Measurements from ENCODE around the gene GLUD2. TPM values are rescaled to one million over a fixed set of nuclear protein-coding genes. Genes with fewer than 3 reads are reported as not detected.

GLUD2 gene
- total and polyA plus RNA-seq, 9 of the 15 experiments (the other 6 are each of a cell fraction or from before 2014, with no cell fraction given) = 1.5 to 9.6 (median 7.1) TPM

GRCh38 chrX:121014826-121015225 lies 32.6 kb upstream of the GLUD2 start:
- no peak for FAIRE-seq
- 0% methylated on average over 1 of the region's 2 CpGs for WGBS (ENCODE audit: insufficient coverage, low coverage, missing lambda C conversion rate)
- BruUV-seq (replicated peaks) = no TSS peak
- intact Hi-C loops (cut with micrococcal nuclease) (no loop called here), in situ Hi-C loops (cut with MboI) (no loop called here)
- Histone ChIP-seq H3K27ac (ENCODE audit: extremely low read depth, low read depth, low read length) (no peak overlapping the region), H4K20me1 (replicated peaks; ENCODE audit: control insufficient read depth, insufficient read depth, low read length) (no peaks in the 10 kb centered on the region), H2AFZ (ENCODE audit: low read depth, low read length) (no peak overlapping the region), H3K9ac (ENCODE audit: insufficient read depth in 1 of 2, low read depth in 2 of 2, low read length in 2 of 2) (no peak overlapping the region), H3K79me2 (ENCODE audit: control insufficient read depth, insufficient read depth, low read length) (no peaks in the 10 kb centered on the region), H3K4me3 (no peak overlapping the region), H3K27me3 (ENCODE audit: control insufficient read depth in 2 of 2, insufficient read depth in 2 of 2, low read length in 2 of 2) (no peaks in the 10 kb centered on the region), H3K9me3 (replicated peaks; ENCODE audit: control insufficient read depth, insufficient read depth, low read depth, low read length) (no peaks in the 10 kb centered on the region), H3K36me3 (ENCODE audit: control insufficient read depth, insufficient read depth, low read length) (no peaks in the 10 kb centered on the region), H3K9me1 (ENCODE audit: control insufficient read depth, insufficient read depth, low read length) (no peaks in the 10 kb centered on the region), H3K4me1 (replicated peaks in 1 of 2; ENCODE audit: control insufficient read depth in 2 of 2, insufficient read depth in 2 of 2, low read length in 2 of 2) (no peaks in the 10 kb centered on the region; a peak in 1 of 5 replicates), H3K4me2 (ENCODE audit: insufficient read depth, low read length) (no peak overlapping the region)
- DNase-seq (ENCODE audit: extremely low read depth in 1 of 4, low spot score in 3 of 4) = no peak
- CTCF ChIA-PET (ENCODE audit: low intra/inter-chr PET ratio) = no interaction called here
- POLR2A ChIA-PET = no interaction called here
- no peak for ATAC-seq
- TF ChIP-seq VEZF1 (CRISPR knock-in tag; IDR thresholded peaks at IDR 0.05) (no peak), ESRRB (CRISPR knock-in tag; IDR thresholded peaks at IDR 0.05; ENCODE audit: borderline replicate concordance) (no peak), ZNF354B (CRISPR knock-in tag; IDR thresholded peaks at IDR 0.05) (no peak), TCF15 (CRISPR knock-in tag; IDR thresholded peaks at IDR 0.05) (no peak), POU5F1 (IDR thresholded peaks at IDR 0.05; ENCODE audit: borderline replicate concordance, low read depth, low read length, partially characterized antibody) (no peak), ZKSCAN8 (CRISPR knock-in tag; IDR thresholded peaks at IDR 0.05) (no peak), WHSC1 (IDR thresholded peaks at IDR 0.05; ENCODE audit: low read length) (no peak), MCM3 (IDR thresholded peaks at IDR 0.05) (no peak), ZNF41 (CRISPR knock-in tag; conservative IDR thresholded peaks at IDR 0.05) (no peak), BCL6 (CRISPR knock-in tag; IDR thresholded peaks at IDR 0.05) (no peak), HES1 (IDR thresholded peaks at IDR 0.05; ENCODE audit: low read depth) (no peak), CEBPB (tag; IDR thresholded peaks at IDR 0.05) (no peak), ZNF133 (CRISPR knock-in tag; IDR thresholded peaks at IDR 0.05) (no peak), PPARD (CRISPR knock-in tag; IDR thresholded peaks at IDR 0.05) (no peak), ZNF311 (CRISPR knock-in tag; IDR thresholded peaks at IDR 0.05) (no peak)

Measured in K562 (cell line).